HG02870 (cell line): Measurements from ENCODE around the gene RACGAP1.
"Not testable (repeated sequence)": the region's sequence is repeated elsewhere in the genome, so short reads cannot be mapped to it uniquely, and the experiment has no call there.

Experiments
- ATAC-seq: cut with Tn5 transposase; IDR thresholded peaks from one replicate; pipeline ENCODE4 v1.9.1; 2021; ENCODE audit warnings: mild to moderate bottlenecking, moderate library complexity; ENCODE audit not compliant: unreplicated experiment

The RACGAP1 gene

DNA sequence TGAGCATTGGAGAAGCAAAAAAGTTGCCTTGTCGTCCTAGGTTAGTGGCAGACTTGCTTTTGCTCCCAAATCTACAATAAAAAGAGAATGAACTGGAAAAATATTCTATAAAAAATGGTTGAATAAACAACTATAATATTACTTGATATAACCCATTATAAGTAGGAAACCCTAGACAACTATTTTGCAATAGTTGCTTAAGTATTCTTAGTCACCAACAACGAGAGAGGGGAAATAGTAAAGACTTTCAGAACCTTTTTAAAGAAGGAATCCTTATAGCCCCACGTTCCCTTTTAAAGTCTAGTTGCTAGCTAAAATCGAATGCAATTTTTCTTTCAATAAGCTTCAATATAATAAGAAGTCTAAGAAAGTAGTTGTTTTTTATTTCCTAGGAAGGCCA lies 35.0 kb downstream of the RACGAP1 start:
- no peak for ATAC-seq

DNA sequence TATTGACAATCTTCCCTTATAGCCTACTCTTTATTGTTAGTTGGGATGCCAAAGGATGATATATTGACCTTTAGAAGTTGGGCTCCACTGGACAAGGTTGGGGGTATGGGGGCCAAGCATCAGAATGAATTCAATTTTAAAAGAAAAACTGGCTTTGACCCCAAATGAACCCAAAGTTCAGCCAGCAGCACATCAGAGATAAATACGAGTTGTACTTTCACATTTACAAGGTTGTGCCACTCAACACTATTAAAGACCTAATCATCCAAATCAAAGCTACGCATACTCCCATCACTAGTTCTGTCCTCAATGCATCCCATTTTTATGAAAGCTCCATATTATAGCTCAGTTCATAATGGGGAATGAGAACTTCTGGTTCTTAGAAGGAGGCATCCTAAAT lies 35.9 kb downstream of the RACGAP1 start:
- not testable (repeated sequence) for ATAC-seq

DNA sequence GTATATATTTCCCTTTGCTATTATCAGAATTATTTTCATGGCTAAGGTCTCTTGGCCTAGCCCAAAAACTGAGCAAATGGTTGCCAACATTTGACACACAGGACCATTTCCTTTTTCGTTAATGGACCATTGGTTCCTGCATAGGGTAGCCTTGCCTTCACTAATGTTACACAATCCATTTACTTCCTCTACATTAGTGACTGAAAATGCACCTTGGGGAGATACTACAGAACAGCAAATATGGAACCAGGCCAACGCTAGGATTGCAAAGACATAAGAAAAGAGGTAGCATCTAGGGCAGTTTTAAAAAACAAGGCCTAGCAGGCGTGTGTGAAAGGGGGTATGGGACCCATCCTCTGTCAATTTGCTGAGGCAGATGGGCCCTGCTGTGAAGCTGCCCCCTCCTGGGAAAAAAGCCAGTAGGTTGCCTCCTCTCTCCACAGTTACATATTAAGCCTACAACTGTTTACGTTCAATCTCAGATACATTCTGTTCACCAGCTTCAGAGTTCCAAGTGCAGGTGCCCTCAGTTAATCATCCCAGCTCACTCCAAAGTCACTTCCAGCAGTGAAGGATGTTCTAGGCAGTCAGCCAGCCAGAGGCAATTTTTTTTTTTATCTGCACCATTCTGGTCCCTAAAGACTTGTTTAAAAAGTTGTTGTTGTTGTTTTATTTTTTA lies 37.5 kb downstream of the RACGAP1 start:
- no peak for ATAC-seq

DNA sequence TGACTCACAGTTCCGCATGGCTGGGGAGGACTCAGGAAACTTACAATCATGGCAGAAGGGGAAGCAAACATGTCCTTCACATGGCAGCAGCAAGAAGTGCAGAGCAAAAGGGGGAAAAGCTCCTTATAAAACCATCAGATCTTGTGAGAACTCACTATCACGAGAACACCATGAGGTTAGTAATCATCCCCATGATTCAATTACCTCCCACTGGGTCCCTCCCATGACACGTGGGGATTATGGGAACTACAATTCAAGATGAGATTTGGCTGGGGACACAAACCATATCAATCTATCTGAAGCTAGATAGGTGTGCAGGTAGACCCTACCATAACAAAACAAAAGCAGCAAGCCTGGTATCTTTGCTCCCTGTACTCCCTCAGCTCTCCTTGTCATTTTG lies 38.8 kb downstream of the RACGAP1 start:
- ATAC-seq, result not testable (repeated sequence)

DNA sequence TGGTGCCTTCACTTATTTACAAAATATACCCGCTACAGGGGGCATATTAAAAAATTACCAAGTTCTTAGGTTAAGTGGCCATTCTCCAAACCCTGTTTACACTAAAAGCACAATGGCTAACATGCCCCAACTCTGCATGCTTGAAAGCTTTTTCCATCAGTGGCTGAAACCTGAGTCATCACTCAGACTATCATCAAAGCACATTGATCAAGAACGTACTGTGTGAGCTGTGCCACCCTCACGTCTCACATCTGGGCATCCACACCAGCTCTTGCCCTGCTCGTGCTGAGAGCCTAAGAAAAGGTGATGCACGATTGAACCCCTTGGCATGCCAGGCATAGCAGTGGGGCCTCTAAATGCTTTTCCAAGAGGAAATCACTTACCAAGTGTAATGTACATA lies 39.3 kb downstream of the RACGAP1 start:
- no peak for ATAC-seq

DNA sequence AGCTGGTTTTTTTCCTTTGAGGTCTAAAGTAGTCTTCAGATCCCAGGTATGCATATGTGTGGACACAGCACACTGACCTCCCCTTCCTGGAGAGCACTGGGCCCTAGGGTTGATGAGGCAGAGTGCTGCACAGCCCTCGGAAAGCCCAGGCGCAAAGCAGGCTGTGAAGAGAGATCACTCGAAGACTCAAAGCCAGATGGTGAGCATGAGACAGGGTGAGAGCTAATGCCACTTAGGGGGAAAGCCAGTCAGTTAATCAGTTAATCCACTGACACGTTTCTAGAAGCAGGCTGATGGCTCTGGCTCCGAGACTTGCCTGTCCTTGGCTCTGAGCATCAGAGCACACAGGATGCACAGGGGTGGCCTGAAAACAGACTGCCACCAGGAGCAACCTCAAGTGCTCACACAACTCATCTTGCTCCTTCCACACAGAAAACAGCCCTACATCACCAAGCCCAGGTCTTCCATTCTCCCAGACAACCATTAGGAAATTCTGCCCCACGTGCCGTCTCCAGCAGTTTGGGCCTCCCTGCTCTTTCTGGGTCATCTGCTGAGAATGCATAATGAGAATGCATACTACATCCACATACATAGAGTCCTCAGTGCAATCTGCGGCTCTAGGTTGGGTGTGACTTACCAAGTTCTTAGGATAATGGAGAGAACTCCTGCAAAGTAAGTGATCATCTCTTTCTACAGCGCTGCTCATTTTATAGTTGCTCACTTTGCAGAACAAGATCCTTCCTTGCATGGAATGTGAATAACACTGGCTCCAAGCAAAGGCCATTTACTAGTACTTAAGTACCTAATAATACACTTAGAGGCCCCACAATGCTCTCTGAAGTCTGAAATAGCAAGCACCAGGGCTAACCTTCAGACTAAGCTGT lies 40.6 kb downstream of the RACGAP1 start:
- no peak for ATAC-seq

DNA sequence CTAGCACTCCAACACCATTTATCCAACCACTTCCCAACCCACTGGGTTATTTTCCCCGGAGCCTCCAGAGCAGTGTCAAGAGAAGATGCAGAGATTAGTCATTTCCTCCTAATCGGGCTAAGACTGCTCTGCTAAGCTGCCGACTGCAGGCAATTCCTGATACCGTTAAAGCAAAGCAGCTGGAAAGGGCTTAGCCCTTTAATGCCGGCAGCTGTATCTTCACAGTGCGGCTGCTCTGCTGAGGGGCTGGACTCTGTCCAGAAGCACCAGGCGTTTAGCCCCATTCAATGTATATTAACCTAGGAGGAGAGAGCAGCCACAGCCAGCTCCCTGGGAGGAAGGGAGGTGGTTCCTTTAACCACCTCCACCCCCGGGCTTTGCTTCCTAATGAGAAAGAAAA lies 41.4 kb downstream of the RACGAP1 start:
- ATAC-seq, result no peak

DNA sequence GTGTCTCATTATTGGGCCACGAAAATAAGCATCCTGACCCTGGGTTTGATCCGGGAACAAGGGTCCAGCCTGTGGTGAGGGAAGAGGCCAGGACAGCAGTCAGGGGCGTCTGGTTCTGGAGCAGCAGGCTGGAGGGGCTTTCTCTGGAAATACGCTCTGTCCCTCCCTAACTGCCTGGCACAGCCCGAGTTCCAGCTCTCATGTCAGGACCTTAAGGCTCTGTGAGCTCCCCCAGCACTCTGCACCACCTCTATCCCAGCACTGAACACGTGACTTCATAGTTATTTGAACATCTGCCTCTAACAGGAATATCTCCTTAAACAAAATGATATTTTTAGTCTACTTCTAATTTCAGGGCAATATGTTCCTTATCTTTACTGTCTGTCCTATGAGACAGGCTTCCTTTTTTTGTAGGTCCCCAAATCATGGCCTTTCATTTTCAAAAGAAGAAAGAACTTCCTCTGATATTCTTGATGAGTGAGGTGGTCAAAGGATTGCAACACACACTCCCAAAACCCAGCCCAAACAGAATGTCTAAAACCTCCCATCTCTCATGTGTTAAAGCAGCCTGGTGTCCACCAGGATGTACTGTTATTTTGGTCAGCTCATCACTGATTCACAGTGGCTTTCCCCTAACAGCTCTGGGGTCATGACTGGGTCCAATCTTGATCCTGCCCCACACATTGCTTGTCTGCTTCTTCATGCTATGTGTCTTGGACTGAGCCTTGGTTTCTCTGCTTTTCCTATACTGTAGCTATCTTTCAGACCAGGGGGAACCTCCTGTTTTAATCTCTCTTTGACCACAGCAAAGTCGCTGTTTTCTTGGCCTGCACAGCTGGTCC lies 42.8 kb downstream of the RACGAP1 start:
- no peak for ATAC-seq

DNA sequence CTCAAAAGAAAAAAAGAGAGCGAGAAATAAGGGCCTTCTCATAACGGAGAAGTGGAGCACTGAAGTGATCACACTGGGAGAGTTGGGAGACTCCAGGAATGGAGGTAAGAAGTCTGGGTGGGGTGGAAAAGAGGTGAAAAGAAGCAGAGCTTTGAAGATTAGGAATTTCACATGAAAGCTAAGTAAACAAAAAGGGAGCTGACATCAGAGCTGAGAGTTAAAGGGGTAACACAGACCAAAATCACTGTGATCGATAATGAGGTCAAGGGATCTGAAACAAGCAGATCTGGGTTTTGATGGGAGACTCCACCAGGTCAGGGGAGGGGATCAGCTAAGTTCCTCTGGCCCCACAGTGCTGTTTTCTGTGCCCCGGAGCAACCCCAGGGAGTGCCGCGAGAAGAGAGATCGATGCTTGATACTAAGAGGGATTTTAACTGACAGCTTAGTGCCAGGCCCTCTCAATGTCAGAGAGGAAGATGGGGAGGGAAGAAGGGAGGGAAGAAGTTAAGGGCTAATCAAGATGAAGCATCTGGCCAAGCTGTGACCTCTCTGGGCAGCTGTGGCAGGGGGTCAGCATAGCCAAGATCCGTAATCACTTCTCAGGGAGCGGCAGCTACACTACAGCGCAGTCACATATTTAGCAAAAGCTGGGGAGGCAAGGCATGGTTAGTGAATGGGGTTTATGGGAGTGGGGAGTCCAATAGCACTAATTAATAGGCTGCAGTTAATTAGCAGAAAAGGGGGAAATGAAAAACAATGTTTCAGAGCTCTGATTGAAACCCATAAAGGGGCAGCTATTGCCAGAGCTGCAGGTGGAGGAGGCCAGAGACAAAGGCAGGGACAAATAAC lies 44.6 kb downstream of the RACGAP1 start:
- ATAC-seq, result no peak

DNA sequence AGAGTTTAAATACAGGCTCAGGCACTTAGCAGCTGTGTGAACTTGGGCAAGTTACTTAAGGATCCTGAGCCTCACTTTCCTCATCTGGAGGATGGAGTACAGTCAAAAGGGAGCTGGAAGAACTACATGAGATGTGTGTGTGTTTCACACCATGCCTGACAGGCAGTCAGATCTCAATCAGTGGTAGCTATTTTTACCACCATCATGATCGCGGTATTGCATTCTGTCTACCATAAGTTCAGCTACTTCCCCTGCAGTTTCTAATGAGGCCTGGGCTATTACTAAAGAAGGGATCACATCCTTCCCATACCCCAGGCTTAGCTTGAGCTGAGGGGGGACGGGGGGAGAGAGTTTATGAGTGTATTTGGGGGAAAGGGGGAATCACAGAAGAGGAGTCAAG lies 45.5 kb downstream of the RACGAP1 start:
- no peak for ATAC-seq

DNA sequence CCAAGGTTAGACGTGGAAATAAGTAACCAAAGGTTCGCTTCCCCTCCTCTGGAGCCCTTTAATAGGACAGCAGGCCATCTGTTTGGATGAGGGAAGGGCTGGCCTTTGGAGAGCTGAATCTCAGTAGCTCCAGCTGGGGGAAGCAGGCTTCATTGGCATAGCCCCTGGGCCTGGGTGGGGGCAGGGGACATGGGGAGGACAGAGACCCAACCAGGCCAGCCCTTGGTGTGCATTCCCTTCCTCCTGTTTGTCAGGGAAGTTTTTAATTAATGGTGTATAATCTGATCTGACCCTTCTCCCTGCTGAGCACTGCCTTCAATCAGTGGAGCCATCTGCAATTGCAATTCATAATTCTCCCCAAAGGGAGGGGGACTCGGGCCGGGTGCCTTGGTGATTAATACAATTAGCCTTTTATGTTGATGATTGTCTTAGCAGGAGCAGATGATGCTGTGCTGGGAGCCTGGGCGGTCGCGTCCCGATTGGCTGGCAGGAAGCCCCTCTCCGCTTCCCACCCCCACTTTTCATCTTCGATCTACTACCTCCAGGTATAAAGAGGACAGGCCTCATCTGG lies 46.2 kb downstream of the RACGAP1 start:
- ATAC-seq, result no peak

DNA sequence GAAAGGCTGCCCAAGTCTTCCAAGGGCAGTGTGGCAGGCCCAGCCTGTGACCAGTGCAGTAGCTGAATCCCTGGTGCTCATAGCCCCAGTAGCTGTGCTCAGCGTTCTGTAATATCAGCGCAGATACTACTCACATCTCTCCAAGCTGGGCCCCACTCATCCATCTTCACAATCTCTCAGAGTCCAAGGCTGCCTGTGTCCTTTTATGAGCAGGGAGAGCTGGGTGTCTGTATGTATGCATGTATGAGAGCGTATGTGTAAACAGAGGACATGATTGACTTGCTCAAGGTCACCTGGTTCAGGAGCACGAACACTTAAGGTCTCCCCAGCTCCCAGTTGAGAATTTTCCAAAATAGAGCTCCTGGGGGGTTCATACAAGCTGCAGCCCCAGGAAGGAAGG lies 47.2 kb downstream of the RACGAP1 start:
- no peak for ATAC-seq

DNA sequence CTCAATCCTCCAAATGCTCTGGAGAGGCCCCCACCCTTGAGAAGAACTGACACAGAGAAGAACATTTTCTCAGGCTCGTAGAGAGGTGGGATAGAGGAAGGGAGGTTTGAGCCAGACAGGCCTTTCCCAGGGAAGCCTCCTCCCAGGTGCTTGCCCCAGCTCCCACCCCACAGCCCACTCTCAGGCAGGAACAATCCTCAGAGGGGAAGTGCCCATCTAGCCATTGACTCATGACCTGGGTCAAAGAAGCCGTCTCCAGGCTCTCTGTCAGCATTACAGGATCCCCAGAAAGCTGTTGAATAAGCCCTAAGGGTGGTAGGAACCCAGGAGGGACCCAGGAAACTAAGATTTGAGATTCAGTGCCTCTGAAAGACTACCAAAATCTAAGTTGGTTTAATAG lies 48.7 kb downstream of the RACGAP1 start:
- ATAC-seq, result no peak

DNA sequence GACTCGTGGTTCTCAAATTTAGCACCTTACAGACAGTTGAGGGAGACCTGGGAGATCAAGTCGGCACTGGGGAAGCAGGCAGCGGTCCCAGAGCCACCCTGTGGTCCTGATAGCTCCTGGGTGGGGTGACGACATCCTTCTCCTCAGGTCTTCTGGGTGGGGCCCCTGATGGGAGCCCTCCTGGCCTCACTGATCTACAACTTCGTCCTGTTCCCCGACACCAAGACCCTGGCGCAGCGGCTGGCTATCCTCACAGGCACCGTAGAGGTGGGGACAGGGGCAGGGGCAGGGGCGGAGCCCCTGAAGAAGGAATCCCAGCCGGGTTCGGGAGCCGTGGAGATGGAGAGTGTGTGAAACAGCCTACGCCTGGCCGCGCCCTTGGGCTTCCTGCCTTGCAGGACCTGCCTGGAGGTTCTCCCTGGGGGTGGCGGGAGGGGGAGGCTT lies 50.0 kb downstream of the RACGAP1 start:
- ATAC-seq, result no peak

DNA sequence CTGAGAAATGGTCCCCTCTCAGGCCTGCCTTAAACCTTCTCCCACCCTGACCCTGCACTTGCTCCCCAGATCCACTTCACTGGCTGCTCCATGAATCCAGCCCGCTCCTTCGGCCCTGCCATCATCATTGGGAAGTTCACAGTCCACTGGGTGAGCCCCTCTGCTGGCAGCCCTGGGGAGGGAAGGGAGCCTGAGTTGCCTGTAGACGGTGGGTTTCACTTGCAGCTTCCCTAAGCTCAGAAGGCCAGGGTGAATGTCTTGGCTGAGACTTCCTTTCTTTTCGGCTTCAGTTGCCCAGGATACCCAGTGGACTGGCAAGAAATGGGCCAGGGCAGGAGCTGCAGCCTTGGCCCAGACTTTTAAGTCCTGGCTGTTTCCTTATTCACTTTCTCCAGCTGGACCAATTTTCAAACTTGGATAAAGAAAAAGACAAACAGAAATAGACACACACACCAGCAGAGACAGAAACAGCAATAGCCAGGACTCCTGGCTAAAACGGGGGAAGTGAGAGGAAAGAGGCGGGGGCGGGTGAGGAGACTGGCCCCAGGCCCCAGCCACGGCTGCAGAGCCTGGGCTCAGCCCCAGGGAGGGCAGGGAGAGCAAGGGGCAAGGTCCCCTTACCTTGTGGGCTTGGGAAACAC lies 50.5 kb downstream of the RACGAP1 start:
- no peak for ATAC-seq

DNA sequence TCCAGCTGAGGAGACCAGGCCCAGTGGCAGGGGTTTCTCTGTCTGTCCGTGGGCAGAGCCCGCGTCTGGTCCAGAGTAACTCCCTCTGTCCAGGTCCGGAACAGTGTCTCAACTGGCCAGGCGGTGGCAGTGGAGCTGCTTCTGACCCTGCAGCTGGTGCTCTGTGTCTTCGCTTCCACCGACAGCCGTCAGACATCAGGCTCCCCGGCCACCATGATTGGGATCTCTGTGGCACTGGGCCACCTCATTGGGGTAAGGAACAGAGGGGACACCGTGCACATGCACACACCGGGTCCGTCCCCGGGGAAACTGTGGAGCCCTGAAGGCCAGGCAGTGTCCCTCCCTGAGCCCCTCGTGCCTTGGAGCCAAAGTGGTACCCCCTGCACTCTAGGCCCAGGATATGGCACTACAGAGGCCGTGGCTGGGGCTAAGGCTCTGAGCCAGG lies 51.0 kb downstream of the RACGAP1 start:
- no peak for ATAC-seq

DNA sequence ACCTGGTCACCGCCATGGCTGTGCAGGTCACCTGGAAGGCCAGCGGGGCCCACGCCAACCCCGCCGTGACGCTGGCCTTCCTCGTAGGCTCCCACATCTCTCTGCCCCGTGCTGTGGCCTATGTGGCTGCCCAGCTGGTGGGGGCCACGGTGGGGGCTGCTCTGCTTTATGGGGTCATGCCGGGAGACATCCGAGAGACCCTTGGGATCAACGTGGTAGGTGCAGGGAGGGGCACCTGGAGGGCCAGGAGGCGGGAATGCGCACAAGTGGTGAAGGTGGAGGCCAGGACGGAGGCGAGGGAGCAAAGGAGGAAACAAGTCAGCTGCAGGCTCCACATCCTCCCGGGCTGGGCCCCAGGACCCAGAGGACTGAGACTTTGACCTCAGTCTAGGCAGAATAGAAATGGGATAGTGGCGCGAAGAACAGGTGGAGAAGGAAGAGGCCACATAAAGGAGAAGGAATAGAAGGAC lies 51.9 kb downstream of the RACGAP1 start:
- no peak for ATAC-seq

DNA sequence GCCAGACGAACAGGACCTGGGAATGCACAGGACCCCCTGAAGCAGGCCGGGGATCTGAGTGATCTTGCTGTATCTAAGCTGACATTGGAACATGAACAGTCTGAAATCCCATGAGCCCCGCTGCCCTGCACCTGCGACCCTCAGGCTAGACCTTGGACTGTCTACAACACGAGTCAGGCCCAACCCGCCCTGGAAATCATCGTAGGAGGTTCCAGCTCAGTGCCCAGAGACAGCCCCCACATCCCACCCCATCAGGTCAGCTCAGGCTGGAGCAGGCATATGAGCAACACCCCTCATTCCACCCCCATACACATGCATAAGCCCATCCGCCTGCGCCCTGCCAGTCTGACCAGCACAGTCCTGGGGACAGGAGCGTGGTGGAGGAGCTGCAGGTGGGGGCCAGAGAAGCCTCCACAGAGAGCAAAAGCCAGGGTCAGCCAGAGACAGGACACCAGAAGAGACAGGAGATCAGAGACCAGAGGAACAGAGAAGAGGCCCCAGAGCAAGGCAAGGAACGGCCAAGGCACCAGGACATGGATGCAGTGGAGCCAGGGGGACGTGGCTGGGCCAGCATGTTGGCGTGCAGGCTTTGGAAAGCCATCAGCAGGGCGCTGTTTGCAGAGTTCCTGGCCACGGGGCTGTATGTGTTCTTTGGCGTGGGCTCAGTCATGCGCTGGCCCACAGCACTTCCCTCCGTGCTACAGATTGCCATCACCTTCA lies 52.5 kb downstream of the RACGAP1 start, which contains the start of gene AQP6:
TSS of gene AQP6 (plus strand) at position 307 of the 720 bp plus-strand sequence. CDS start at position 534, 227 bp downstream.
- ATAC-seq, result no peak

DNA sequence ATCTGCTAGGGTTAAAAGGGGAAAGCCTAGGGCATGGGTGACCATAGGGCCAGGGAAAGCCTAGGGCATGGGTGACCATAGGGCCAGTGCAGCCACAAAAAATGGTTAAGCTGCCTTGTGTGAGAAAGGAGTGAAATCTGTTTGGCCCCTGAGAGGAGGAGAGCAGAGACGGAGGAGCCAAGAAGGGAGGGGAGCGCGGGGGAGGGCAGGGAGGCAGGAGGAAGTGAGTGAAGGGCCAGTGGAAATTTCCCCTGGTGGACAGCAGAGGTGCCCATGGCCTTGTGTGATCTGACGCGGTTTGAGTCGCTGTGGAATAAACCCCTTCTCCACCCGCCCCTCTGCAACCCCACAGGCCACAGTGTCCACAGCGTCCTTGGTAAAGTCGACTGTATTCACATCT lies 53.2 kb downstream of the RACGAP1 start:
- ATAC-seq, result no peak
